PC-9 (cell line): ENCODE data around the gene WWC2. TPM values are rescaled to one million over a fixed set of nuclear protein-coding genes. Genes with fewer than 3 reads are reported as not detected.

ENCODE experiments used
- BruUV-seq: library from RNA; stranded (reverse); fragments of 400-500 nt; replicated peaks from 2 replicates; lab custom pipeline; 2021; lab: Mats Ljungman, UMichigan
- CTCF ChIA-PET: fragments of 300-600 bp; sonication (Branson Sonifier 250); formaldehyde crosslinking; loops from one replicate; lab custom pipeline; 2022; ENCODE audit warnings: antibody characterized with exemption; lab: Charles Lee
- POLR2A ChIA-PET: fragments of 300-600 bp; sonication (Branson Sonifier 250); formaldehyde crosslinking; loops from one replicate; lab custom pipeline; 2022; ENCODE audit warnings: antibody characterized with exemption; ENCODE audit not compliant: unreplicated experiment; lab: Charles Lee
- DNase-seq, 2 experiments: peaks; one replicate each; pipeline versions ENCODE4 v3.0.0 to v3.0.0-alpha.2; 2015 to 2022; ENCODE audit warnings: mixed read lengths in 1 of 2
- H2AFZ ChIP-seq: fragments of 200-600 bp; sonication (generic); 2 replicates; pipeline ENCODE4 v1.8.1; 2017; ENCODE audit warnings: antibody characterized with exemption
- H3F3A ChIP-seq: fragments of 200-600 bp; sonication (generic); 2 replicates; pipeline ENCODE4 v1.8.1; 2017; ENCODE audit warnings: antibody characterized with exemption, mild to moderate bottlenecking, low read depth; ENCODE audit not compliant: insufficient read depth
- H3K27ac ChIP-seq: fragments of 200-600 bp; sonication (generic); 2 replicates; pipeline ENCODE4 v1.6.1; 2016; ENCODE audit warnings: mixed run types
- H3K27me3 ChIP-seq: fragments of 200-600 bp; sonication (generic); 2 replicates; pipeline ENCODE4 v1.6.1; 2016; ENCODE audit warnings: low read depth, mixed run types; ENCODE audit not compliant: insufficient read depth
- H3K36me3 ChIP-seq: fragments of 200-600 bp; sonication (generic); 2 replicates; pipeline ENCODE4 v1.6.1; 2016; ENCODE audit warnings: low read depth, mixed run types
- H3K4me1 ChIP-seq: fragments of 200-600 bp; sonication (generic); replicated peaks from 2 replicates; pipeline ENCODE4 v1.6.1; 2016; ENCODE audit warnings: mixed run types; ENCODE audit not compliant: insufficient read depth
- H3K4me2 ChIP-seq: fragments of 200-600 bp; sonication (generic); 2 replicates; pipeline ENCODE4 v1.6.1; 2017; ENCODE audit warnings: mixed run types
- H3K4me3 ChIP-seq: fragments of 200-600 bp; sonication (generic); 2 replicates; pipeline ENCODE4 v1.6.1; 2016; ENCODE audit warnings: mixed run types
- H3K79me2 ChIP-seq: fragments of 200-600 bp; sonication (generic); 2 replicates; pipeline ENCODE4 v1.6.1; 2017; ENCODE audit warnings: low read depth, mixed run types
- H3K9me2 ChIP-seq: fragments of 200-600 bp; sonication (generic); 2 replicates; pipeline ENCODE4 v1.8.1; 2017; ENCODE audit warnings: mild to moderate bottlenecking; ENCODE audit not compliant: insufficient read depth
- H3K9me3 ChIP-seq: fragments of 200-600 bp; sonication (generic); 2 replicates; pipeline ENCODE4 v1.8.1; 2016; ENCODE audit warnings: low read depth; ENCODE audit not compliant: insufficient read depth
- H4K20me1 ChIP-seq: fragments of 200-600 bp; sonication (generic); 2 replicates; pipeline ENCODE4 v1.8.1; 2017; ENCODE audit not compliant: insufficient read depth
- EZH2 ChIP-seq: fragments of 200-600 bp; sonication (generic); IDR thresholded peaks from 2 replicates; pipeline ENCODE4 v1.8.0; 2017; ENCODE audit warnings: antibody characterized with exemption, low read depth
- intact Hi-C: fragments of 100-400 bp; cut with micrococcal nuclease; formaldehyde crosslinking; loops from one replicate; pipeline ENCODE4 v1.10.0; 2022; ENCODE audit not compliant: unreplicated experiment
- total RNA-seq: library from RNA; stranded (reverse); gene quantifications from 2 replicates; pipeline ENCODE4 v1.2.3, GENCODE V29; 2021
- TF ChIP-seq, protein P1 (sequence below): fragments of 200-600 bp; sonication (generic); conservative IDR thresholded peaks from 2 replicates; pipeline ENCODE4 v1.6.1; 2017; ENCODE audit warnings: mixed run types, antibody characterized with exemption, mild to moderate bottlenecking, moderate library complexity

The WWC2 gene
- total RNA-seq, 1 experiment from 2014 or later = 42.3 TPM

DNA sequence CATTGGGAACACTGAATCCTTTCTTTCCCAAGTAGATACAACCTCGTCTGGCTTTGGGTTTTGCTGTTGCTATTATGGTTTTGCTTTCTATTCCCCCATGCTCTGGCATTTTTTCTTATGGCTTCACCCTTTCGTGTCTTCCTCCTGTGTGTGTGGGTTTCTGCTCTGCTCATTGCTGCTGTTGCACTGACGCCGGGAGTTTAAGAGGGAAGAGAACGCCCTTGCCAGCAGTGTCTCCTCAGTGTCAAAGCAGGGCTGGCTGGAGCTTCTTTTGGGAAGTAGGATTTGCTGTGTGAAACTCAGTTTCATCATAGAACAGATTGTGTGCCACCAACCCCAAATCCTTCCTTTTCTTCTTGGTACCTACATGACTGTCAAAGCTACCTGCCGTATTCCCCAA, 157.3 kb downstream of the WWC2 start:
- Histone ChIP-seq H3K36me3 (no peaks in the 10 kb centered on the region), H3K9me2 (no peaks in the 10 kb centered on the region), H3K4me1 (no peaks in the 10 kb centered on the region), H3K27ac (no peak overlapping the region), H3K27me3 (no peaks in the 10 kb centered on the region), H2AFZ (no peak overlapping the region), H3K4me3 (no peak overlapping the region), H3F3A (no peaks in the 10 kb centered on the region), H3K4me2 (no peak overlapping the region), H4K20me1 (no peaks in the 10 kb centered on the region), H3K79me2 (no peaks in the 10 kb centered on the region), H3K9me3 (no peaks in the 10 kb centered on the region)
- BruUV-seq = no TSS peak
- ChIA-PET CTCF (interaction anchor here (0.6 to 1.7 kb wide), 5 partner anchors 62 to 317 kb away, joined by 4 to 14 read pairs (median 6); no protein-coding TSS in a partner anchor), POLR2A (interaction anchor here (0.9 kb wide), 1 partner anchor 186 kb away, joined by 11 read pairs; no protein-coding TSS in a partner anchor)
- TF ChIP-seq EZH2 = no peak
- TF ChIP-seq, protein P1, sequence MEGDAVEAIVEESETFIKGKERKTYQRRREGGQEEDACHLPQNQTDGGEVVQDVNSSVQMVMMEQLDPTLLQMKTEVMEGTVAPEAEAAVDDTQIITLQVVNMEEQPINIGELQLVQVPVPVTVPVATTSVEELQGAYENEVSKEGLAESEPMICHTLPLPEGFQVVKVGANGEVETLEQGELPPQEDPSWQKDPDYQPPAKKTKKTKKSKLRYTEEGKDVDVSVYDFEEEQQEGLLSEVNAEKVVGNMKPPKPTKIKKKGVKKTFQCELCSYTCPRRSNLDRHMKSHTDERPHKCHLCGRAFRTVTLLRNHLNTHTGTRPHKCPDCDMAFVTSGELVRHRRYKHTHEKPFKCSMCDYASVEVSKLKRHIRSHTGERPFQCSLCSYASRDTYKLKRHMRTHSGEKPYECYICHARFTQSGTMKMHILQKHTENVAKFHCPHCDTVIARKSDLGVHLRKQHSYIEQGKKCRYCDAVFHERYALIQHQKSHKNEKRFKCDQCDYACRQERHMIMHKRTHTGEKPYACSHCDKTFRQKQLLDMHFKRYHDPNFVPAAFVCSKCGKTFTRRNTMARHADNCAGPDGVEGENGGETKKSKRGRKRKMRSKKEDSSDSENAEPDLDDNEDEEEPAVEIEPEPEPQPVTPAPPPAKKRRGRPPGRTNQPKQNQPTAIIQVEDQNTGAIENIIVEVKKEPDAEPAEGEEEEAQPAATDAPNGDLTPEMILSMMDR = no peak
- intact Hi-C loops = no loop called here
- no peak for DNase-seq

DNA sequence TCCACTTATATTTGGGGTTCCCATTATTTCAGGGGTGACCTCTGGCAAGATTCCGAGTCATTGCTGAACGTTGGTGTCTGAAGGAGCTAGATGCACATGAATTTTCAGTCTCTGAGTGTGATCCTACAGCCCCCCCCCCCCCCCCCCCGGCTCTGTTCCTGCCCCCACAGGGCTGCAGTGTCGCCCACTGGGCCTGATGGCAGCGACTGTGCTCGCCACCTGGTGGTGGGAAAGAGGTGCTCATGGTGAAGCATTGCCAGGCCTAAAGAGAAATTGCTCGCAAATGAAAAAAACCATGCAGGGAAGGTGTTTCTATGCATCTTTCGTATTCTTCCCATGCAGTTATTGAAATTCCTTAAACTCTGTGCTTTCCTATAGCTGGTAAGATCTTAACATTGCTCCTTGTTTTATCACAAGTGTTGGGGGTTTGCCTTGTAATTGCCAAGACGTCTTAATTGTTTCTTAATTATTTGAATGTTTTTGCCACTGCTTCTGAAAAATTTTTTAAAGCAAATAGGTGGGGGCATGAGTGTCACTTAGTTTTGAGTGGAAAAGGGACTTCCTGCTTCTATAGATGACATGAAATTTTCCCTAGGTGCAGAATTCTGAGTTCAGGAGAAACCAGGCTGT, 157.8 kb downstream of the WWC2 start:
- no peaks in the 10 kb centered on the region for H3K4me1 ChIP-seq
- intact Hi-C loops = loop anchor here (1.0 kb wide), 1 partner anchor 184 kb away; no protein-coding TSS in a partner anchor
- no peak overlapping the region for H3K4me2 ChIP-seq
- H3K4me3 ChIP-seq = no peak overlapping the region
- H2AFZ ChIP-seq = no peak overlapping the region
- TF ChIP-seq EZH2 = no peak
- TF ChIP-seq, protein P1 = peak; percentile 50
- no peaks in the 10 kb centered on the region for H4K20me1 ChIP-seq
- no peaks in the 10 kb centered on the region for H3K36me3 ChIP-seq
- no TSS peak for BruUV-seq
- peak in 1 of 2 experiments; percentile 27 for DNase-seq
- H3K9me2 ChIP-seq = no peaks in the 10 kb centered on the region
- no peak overlapping the region for H3K27ac ChIP-seq
- H3F3A ChIP-seq = no peaks in the 10 kb centered on the region
- CTCF ChIA-PET = interaction anchor here (0.6 to 1.7 kb wide), 5 partner anchors 63 to 318 kb away, joined by 4 to 14 read pairs (median 6); no protein-coding TSS in a partner anchor
- no peaks in the 10 kb centered on the region for H3K79me2 ChIP-seq
- POLR2A ChIA-PET = interaction anchor here (0.9 kb wide), 1 partner anchor 187 kb away, joined by 11 read pairs; no protein-coding TSS in a partner anchor
- no peaks in the 10 kb centered on the region for H3K9me3 ChIP-seq
- no peaks in the 10 kb centered on the region for H3K27me3 ChIP-seq

DNA sequence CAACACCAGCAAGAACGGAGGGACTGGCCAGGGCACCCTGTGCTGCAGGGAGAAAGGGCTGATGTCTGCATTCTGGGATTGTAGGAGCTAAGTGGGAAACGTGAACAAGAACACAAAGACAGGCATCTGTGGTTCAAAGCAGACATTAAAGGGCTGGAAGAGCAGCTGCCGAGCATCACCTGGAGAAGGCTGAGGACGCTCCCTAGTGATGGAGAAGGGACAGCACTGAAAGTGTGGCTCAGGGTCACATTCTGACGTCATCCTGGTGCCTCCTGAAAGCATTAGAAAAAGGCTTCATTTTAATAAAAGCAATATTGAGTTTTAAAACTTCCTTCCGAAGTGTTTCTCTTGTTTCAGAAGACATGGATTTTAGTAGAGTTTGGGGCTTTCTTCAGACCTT, 158.8 kb downstream of the WWC2 start:
- DNase-seq = no peak
- no peak overlapping the region for H2AFZ ChIP-seq
- H3F3A ChIP-seq = peaks cover 4% of the 10 kb centered on the region; the same call in 1 of the 2 replicates
- no peaks in the 10 kb centered on the region for H3K79me2 ChIP-seq
- no peaks in the 10 kb centered on the region for H3K9me3 ChIP-seq
- H3K27ac ChIP-seq = no peak overlapping the region
- H3K4me1 ChIP-seq = no peaks in the 10 kb centered on the region
- TF ChIP-seq EZH2 = no peak
- TF ChIP-seq, protein P1 = no peak
- H3K27me3 ChIP-seq = no peaks in the 10 kb centered on the region
- no peaks in the 10 kb centered on the region for H3K36me3 ChIP-seq
- no peaks in the 10 kb centered on the region for H3K9me2 ChIP-seq
- H3K4me3 ChIP-seq = no peak overlapping the region
- no peaks in the 10 kb centered on the region for H4K20me1 ChIP-seq
- ChIA-PET CTCF (no interaction called here), POLR2A (no interaction called here)
- no peak overlapping the region for H3K4me2 ChIP-seq
- no TSS peak for BruUV-seq
- intact Hi-C loops = loop anchor here (1.0 kb wide), 1 partner anchor 185 kb away; no protein-coding TSS in a partner anchor
